Endothelial cell of umbilical vein (primary cell): ENCODE results near the gene PER3.

Source experiments
- POLR2A ChIP-seq: IDR thresholded peaks from 2 replicates; pipeline ENCODE4 v1.6.1; 2012; ENCODE audit warnings: low read depth, mild to moderate bottlenecking, control low read depth, low read length
- TF ChIP-seq, protein P1 (sequence below), 2 donors: IDR thresholded peaks; 1 replicate in 1 of 2; 2 replicates in 1 of 2; pipeline ENCODE4 v1.5.1; 2011; ENCODE audit warnings: low read length in 2 of 2, mild to moderate bottlenecking in 2 of 2, moderate library complexity in 2 of 2, control low read depth in 1 of 2, inconsistent platforms in 1 of 2, low read depth in 1 of 2; ENCODE audit not compliant: insufficient read depth in 1 of 2; ENCODE audit errors: extremely low read depth in 1 of 2

DNA sequence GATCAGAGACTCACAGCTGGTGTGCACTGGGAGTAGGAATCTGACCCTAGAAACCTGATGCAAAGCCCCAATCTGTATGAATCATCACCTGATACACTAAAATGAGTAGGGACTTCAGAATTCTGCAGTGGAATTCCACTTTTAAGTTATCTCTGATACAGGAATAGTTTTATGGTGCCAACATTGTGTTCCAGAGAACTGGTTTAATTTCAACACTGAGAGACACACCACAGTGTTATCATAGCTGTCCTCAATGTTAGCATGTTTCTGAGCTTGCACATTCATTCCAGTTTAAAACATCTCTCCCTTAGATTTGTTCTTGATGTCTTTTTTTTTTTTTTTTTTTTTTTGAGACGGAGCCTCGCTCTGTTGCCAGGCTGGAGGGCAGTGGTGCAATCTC is 61.7 kb downstream of the PER3 start:
- TF ChIP-seq, protein P1, sequence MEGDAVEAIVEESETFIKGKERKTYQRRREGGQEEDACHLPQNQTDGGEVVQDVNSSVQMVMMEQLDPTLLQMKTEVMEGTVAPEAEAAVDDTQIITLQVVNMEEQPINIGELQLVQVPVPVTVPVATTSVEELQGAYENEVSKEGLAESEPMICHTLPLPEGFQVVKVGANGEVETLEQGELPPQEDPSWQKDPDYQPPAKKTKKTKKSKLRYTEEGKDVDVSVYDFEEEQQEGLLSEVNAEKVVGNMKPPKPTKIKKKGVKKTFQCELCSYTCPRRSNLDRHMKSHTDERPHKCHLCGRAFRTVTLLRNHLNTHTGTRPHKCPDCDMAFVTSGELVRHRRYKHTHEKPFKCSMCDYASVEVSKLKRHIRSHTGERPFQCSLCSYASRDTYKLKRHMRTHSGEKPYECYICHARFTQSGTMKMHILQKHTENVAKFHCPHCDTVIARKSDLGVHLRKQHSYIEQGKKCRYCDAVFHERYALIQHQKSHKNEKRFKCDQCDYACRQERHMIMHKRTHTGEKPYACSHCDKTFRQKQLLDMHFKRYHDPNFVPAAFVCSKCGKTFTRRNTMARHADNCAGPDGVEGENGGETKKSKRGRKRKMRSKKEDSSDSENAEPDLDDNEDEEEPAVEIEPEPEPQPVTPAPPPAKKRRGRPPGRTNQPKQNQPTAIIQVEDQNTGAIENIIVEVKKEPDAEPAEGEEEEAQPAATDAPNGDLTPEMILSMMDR (IDR thresholded peaks at IDR 0.05; ENCODE audit: extremely low read depth in 1 of 2, insufficient read depth in 1 of 2, low read depth in 1 of 2, low read length in 2 of 2) = no peak
- TF ChIP-seq POLR2A = no peak
